Measurements from ENCODE around the gene RUNX2. TPM values are rescaled to one million over a fixed set of nuclear protein-coding genes. Genes with fewer than 3 reads are reported as not detected.

RUNX2 gene
- total and polyA plus RNA-seq, 2 donors from 2014 or later, result 2.3 to 4.7 TPM

GRCh38 chr6:45654673-45655072, 326.5 kb downstream of the RUNX2 start:
- Histone ChIP-seq H3K9me3 (ENCODE audit: control insufficient read depth in 2 of 3, insufficient read depth in 1 of 3, low read length in 3 of 3) (no peaks in the 10 kb centered on the region), H3K9ac (ENCODE audit: low read length in 3 of 3) (no peak overlapping the region)
- FAIRE-seq, result no peak

DNA sequence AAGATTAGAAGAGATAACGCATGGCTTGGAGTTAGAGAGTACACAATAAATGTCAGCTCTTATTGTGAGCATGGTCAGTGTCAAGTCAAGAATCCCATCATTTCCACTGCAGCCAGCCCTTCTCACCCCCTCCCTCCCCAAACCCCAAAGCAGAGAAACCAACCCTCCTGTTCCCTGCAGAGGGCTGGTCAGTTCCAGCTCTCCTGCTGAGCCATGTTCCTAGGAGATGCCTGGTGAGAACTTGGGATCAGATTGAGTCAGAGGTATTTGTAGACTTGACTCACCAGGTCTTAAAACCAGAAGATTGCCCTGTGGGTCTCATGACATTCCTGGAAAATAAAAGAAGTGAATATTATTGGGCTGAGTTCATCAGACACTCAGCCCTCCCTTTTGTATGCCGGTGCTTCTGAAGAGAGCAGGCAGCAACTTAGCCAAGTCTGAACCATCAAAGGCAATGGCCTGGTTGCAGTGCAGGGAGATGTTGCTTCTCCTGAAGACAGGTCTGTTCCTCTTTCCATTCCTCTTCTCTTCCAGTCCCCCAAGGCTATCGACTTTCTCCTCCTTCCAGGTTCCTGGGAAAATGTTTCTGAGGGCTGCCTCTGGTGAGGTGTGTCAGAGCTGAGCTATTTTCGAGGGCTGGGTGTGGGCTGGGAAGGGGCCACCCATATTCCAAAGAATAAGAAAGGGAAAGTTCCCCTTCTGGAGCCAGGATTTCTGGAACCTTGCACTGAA, 327.8 kb downstream of the RUNX2 start:
- no peak for FAIRE-seq
- H3K27ac ChIP-seq (ENCODE audit: low read depth in 2 of 2, low read length in 2 of 2), result no peak overlapping the region

More at GRCh38 chr6:45654673-45655072, 326.5 kb downstream of the RUNX2 start:
- no peak for TF ChIP-seq CTCF (IDR thresholded peaks at IDR 0.05; ENCODE audit: borderline replicate concordance, extremely low read depth, insufficient read depth)
- Histone ChIP-seq H3K27me3 (ENCODE audit: control insufficient read depth, insufficient read depth, low read length) (no peaks in the 10 kb centered on the region), H3K4me3 (ENCODE audit: low read length in 3 of 3) (no peak overlapping the region), H3K36me3 (ENCODE audit: control insufficient read depth in 2 of 3, insufficient read depth in 3 of 3, low read length in 3 of 3) (no peaks in the 10 kb centered on the region), H3K27ac (ENCODE audit: low read depth in 2 of 2, low read length in 2 of 2) (no peak overlapping the region), H3K4me1 (ENCODE audit: control insufficient read depth in 2 of 3, insufficient read depth in 2 of 3, low read depth in 1 of 3, low read length in 3 of 3) (no peaks in the 10 kb centered on the region)
- DNase-seq, result no peak
- intact Hi-C loops (cut with DNase I), result no loop called here

GRCh38 chr6:45657226-45657625, 329.1 kb downstream of the RUNX2 start:
- H3K9me3 ChIP-seq (ENCODE audit: control insufficient read depth in 2 of 3, insufficient read depth in 1 of 3, low read length in 3 of 3), result no peaks in the 10 kb centered on the region
- no peaks in the 10 kb centered on the region for H3K4me1 ChIP-seq (ENCODE audit: control insufficient read depth in 2 of 3, insufficient read depth in 2 of 3, low read depth in 1 of 3, low read length in 3 of 3)
- FAIRE-seq, result no peak
- no peak for DNase-seq
- no peak for TF ChIP-seq CTCF (IDR thresholded peaks at IDR 0.05; ENCODE audit: borderline replicate concordance, extremely low read depth, insufficient read depth)
- no peaks in the 10 kb centered on the region for H3K36me3 ChIP-seq (ENCODE audit: control insufficient read depth in 2 of 3, insufficient read depth in 3 of 3, low read length in 3 of 3)
- intact Hi-C loops (cut with DNase I), result no loop called here
- no peak overlapping the region for H3K4me3 ChIP-seq (ENCODE audit: low read length in 3 of 3)
- no peaks in the 10 kb centered on the region for H3K27me3 ChIP-seq (ENCODE audit: control insufficient read depth, insufficient read depth, low read length)
- no peak overlapping the region for H3K27ac ChIP-seq (ENCODE audit: low read depth in 2 of 2, low read length in 2 of 2)
- no peak overlapping the region for H3K9ac ChIP-seq (ENCODE audit: low read length in 3 of 3)

More for the DNA sequence above, 327.8 kb downstream of the RUNX2 start:
- H3K4me1 ChIP-seq (ENCODE audit: control insufficient read depth in 2 of 3, insufficient read depth in 2 of 3, low read depth in 1 of 3, low read length in 3 of 3), result no peaks in the 10 kb centered on the region
- no peaks in the 10 kb centered on the region for H3K9me3 ChIP-seq (ENCODE audit: control insufficient read depth in 2 of 3, insufficient read depth in 1 of 3, low read length in 3 of 3)
- H3K27me3 ChIP-seq (ENCODE audit: control insufficient read depth, insufficient read depth, low read length), result no peaks in the 10 kb centered on the region
- TF ChIP-seq CTCF (IDR thresholded peaks at IDR 0.05; ENCODE audit: borderline replicate concordance, extremely low read depth, insufficient read depth), result no peak
- intact Hi-C loops (cut with DNase I), result no loop called here
- H3K36me3 ChIP-seq (ENCODE audit: control insufficient read depth in 2 of 3, insufficient read depth in 3 of 3, low read length in 3 of 3), result no peaks in the 10 kb centered on the region
- no peak overlapping the region for H3K4me3 ChIP-seq (ENCODE audit: low read length in 3 of 3)
- DNase-seq, result no peak
- no peak overlapping the region for H3K9ac ChIP-seq (ENCODE audit: low read length in 3 of 3)
